HCT116 (cell line): ENCODE results near the gene LAMA1. TPM values are rescaled to one million over a fixed set of nuclear protein-coding genes. Genes with fewer than 3 reads are reported as not detected.

ENCODE experiments used
- ATAC-seq: fragments of 200-7000 bp; cut with Tn5 transposase; 2 replicates; pipeline ENCODE4 v1.9.1; 2020; ENCODE audit warnings: mild to moderate bottlenecking, moderate library complexity
- BruUV-seq: library from RNA; stranded (reverse); fragments of 400-500 nt; replicated peaks from 2 replicates; lab custom pipeline; 2021; lab: Mats Ljungman, UMichigan
- CTCF ChIA-PET: fragments of 300-600 bp; sonication (Branson Sonifier 250); formaldehyde crosslinking; loops from one replicate; lab custom pipeline; 2021; ENCODE audit warnings: antibody characterized with exemption; lab: Charles Lee
- POLR2A ChIA-PET: fragments of 300-600, 350-600 bp; sonication (Branson Sonifier 250); formaldehyde crosslinking; loops from one replicate; lab custom pipeline; 2021; ENCODE audit warnings: antibody characterized with exemption; lab: Charles Lee
- RAD21 ChIA-PET, 2 experiments: fragments of 300-600 bp; sonication (Branson Sonifier 250); formaldehyde crosslinking; loops; one replicate each; lab custom pipeline; 2023; ENCODE audit warnings: low total read pairs in 2 of 2; ENCODE audit not compliant: uncharacterized antibody in 2 of 2, unreplicated experiment in 2 of 2, low non-redundant PET in 1 of 2; lab: Charles Lee
- DNase-seq: peaks from one replicate; pipeline ENCODE4 v3.0.0-alpha.2; 2010; ENCODE audit warnings: low read depth, low spot score
- H2AFZ ChIP-seq: fragments of 200-600 bp; shearing (Covaris generic), sonication (generic); 2 replicates; pipeline ENCODE4 v1.6.1; 2017; ENCODE audit warnings: low read depth, mixed run types, mixed read lengths, antibody characterized with exemption, low read length; ENCODE audit not compliant: poor library complexity, severe bottlenecking
- H3K27ac ChIP-seq: 2 replicates; pipeline ENCODE4 v1.5.1; 2012; ENCODE audit warnings: low read depth, low read length
- H3K27me3 ChIP-seq: fragments of 200-600 bp; sonication (generic); 2 replicates; pipeline ENCODE4 v1.6.1; 2016; ENCODE audit warnings: mixed run types, low read length, mixed read lengths; ENCODE audit not compliant: insufficient read depth
- H3K36me3 ChIP-seq, 2 experiments: fragments of 200-500 bp in 1 of 2; fragments of 200-600 bp in 1 of 2; sonication (Bioruptor generic) in 1 of 2; sonication (generic) in 1 of 2; 2 replicates each; pipeline versions ENCODE4 v1.5.1 to v1.6.1; 2014 to 2016; ENCODE audit warnings: low read length in 2 of 2, inconsistent platforms in 1 of 2, mixed read lengths in 1 of 2, mixed run types in 1 of 2; ENCODE audit not compliant: insufficient read depth in 2 of 2, control insufficient read depth in 1 of 2
- H3K4me1 ChIP-seq, 2 experiments: fragments of 200-600 bp in 1 of 2; sonication (generic) in 1 of 2; 2 replicates each; pipeline versions ENCODE4 v1.5.1 to v1.6.1; 2012 to 2017; ENCODE audit warnings: low read length in 2 of 2, inconsistent platforms in 1 of 2, mild to moderate bottlenecking in 1 of 2, mixed read lengths in 1 of 2, mixed run types in 1 of 2, moderate library complexity in 1 of 2; ENCODE audit not compliant: insufficient read depth in 2 of 2, control insufficient read depth in 1 of 2
- H3K4me2 ChIP-seq: fragments of 200-600 bp; sonication (generic); 2 replicates; pipeline ENCODE4 v1.6.1; 2017; ENCODE audit warnings: mixed run types, low read length, mixed read lengths
- H3K4me3 ChIP-seq, 2 experiments: fragments of 200-600 bp in 1 of 2; sonication (generic) in 1 of 2; replicated peaks in 1 of 2; 2 replicates each; pipeline ENCODE4 v1.5.1; 2011 to 2016; ENCODE audit warnings: low read length in 2 of 2, control low read depth in 1 of 2, low read depth in 1 of 2, mild to moderate bottlenecking in 1 of 2, mixed read lengths in 1 of 2, mixed run types in 1 of 2
- H3K79me2 ChIP-seq: fragments of 200-600 bp; sonication (generic); 2 replicates; pipeline ENCODE4 v1.6.1; 2017; ENCODE audit warnings: mild to moderate bottlenecking, mixed run types, low read length, moderate library complexity, mixed read lengths; ENCODE audit not compliant: insufficient read depth
- H3K9ac ChIP-seq: fragments of 200-600 bp; sonication (generic); 2 replicates; pipeline ENCODE4 v1.6.1; 2016; ENCODE audit warnings: low read length, mixed read lengths
- H3K9me2 ChIP-seq: fragments of 200-600 bp; sonication (generic), shearing (Covaris generic); 2 replicates; pipeline ENCODE4 v1.6.1; 2017; ENCODE audit warnings: mixed run types, mild to moderate bottlenecking, moderate library complexity; ENCODE audit not compliant: insufficient read depth
- H3K9me3 ChIP-seq, 2 experiments: fragments of 200-500 bp in 1 of 2; fragments of 200-600 bp in 1 of 2; sonication (Bioruptor generic) in 1 of 2; sonication (generic) in 1 of 2; 2 replicates each; pipeline ENCODE4 v1.6.1; 2014 to 2017; ENCODE audit warnings: low read length in 2 of 2, mixed read lengths in 2 of 2, inconsistent platforms in 1 of 2, low read depth in 1 of 2, mild to moderate bottlenecking in 1 of 2, mixed run types in 1 of 2, moderate library complexity in 1 of 2; ENCODE audit not compliant: control insufficient read depth in 1 of 2, insufficient read depth in 1 of 2
- H4K20me1 ChIP-seq: fragments of 200-600 bp; sonication (generic), shearing (Covaris generic); 2 replicates; pipeline ENCODE4 v1.6.1; 2017; ENCODE audit warnings: mixed run types, mild to moderate bottlenecking, moderate library complexity; ENCODE audit not compliant: insufficient read depth
- EZH2 ChIP-seq: fragments of 200-600 bp; sonication (generic); IDR thresholded peaks from 2 replicates; pipeline ENCODE4 v1.6.1; 2017; ENCODE audit warnings: antibody characterized with exemption, mixed run types
- POLR2AphosphoS5 ChIP-seq: IDR thresholded peaks from 2 replicates; pipeline ENCODE4 v1.6.1; 2011; ENCODE audit warnings: mild to moderate bottlenecking, low read depth, low read length, moderate library complexity
- ZFX ChIP-seq: fragments of 450-650 bp; IDR thresholded peaks from 2 replicates; pipeline ENCODE4 v1.6.1; 2017
- intact Hi-C: fragments of 100-400 bp; cut with micrococcal nuclease; formaldehyde crosslinking; loops from 2 replicates; pipeline ENCODE4 v1.10.0; 2022
- total RNA-seq: library from RNA; stranded (reverse); gene quantifications from one replicate; pipeline ENCODE4 v1.2.1, GENCODE V29; 2021; ENCODE audit not compliant: unreplicated experiment
- TF ChIP-seq, protein P1 (sequence below): IDR thresholded peaks from 2 replicates; pipeline ENCODE4 v1.6.1; 2012; ENCODE audit warnings: low read depth
- TF ChIP-seq, protein P2 (sequence below): IDR thresholded peaks from 2 replicates; pipeline ENCODE4 v1.6.1; 2012

The LAMA1 gene
- total RNA-seq, 1 experiment from 2014 or later: 0.05 TPM

DNA sequence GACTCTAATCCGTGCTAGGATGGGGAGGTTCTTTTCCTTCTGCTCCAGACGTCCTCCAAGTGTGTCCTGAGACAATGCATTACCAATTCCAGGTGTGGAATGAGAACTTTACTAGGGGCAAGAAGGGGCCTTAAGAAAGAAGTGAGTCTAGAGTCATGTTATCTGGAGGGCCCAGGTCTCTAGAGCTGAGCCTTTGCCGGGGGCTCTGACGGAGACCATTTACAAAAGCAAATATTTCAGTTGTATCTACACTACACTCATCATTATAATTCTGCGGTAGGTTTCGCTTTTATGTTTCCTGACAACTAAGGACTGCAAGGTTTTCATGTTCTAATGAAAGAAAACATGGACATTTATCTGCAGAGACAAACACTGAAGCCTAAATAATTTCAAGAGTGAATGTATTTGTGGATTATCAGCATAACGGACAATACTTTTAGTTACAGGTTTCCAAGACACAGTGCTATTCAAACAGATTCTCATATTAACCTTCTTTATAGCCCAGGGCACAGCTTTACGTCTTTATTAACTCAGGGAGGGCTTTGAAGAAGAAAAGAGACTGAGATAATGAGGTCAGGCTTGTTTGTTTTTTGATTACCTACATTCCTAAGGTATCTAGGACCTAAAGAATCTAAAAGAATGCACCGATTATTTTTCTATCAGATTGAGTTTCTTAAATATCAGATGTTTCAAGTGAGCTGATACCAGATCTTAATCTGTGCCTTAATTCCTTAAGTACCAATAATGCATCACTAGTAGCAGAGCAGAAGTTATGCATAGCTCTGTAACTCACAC is 15.0 kb upstream of the LAMA1 start (continued):
- TF ChIP-seq, protein P1, sequence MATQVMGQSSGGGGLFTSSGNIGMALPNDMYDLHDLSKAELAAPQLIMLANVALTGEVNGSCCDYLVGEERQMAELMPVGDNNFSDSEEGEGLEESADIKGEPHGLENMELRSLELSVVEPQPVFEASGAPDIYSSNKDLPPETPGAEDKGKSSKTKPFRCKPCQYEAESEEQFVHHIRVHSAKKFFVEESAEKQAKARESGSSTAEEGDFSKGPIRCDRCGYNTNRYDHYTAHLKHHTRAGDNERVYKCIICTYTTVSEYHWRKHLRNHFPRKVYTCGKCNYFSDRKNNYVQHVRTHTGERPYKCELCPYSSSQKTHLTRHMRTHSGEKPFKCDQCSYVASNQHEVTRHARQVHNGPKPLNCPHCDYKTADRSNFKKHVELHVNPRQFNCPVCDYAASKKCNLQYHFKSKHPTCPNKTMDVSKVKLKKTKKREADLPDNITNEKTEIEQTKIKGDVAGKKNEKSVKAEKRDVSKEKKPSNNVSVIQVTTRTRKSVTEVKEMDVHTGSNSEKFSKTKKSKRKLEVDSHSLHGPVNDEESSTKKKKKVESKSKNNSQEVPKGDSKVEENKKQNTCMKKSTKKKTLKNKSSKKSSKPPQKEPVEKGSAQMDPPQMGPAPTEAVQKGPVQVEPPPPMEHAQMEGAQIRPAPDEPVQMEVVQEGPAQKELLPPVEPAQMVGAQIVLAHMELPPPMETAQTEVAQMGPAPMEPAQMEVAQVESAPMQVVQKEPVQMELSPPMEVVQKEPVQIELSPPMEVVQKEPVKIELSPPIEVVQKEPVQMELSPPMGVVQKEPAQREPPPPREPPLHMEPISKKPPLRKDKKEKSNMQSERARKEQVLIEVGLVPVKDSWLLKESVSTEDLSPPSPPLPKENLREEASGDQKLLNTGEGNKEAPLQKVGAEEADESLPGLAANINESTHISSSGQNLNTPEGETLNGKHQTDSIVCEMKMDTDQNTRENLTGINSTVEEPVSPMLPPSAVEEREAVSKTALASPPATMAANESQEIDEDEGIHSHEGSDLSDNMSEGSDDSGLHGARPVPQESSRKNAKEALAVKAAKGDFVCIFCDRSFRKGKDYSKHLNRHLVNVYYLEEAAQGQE: no peak
- TF ChIP-seq POLR2AphosphoS5: no peak

DNA sequence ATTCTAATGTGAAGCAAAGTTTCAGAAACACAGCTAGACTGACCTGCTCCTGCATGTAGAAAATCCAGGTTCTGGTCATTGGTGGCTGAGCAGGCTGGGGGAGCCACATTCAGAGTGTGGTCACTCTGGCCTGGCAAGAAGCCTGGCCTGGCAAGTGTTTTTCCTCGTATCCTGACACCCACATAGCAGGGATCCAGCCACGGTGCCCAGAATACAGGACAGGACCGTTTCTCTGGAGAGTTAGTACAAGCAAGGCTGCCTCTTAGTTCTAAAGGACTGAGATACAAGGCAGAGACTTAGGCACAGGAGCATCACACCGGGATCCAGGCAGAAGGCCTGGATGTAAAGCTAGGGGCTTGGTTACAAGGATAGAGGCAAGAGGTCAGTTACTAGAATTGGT is 4.8 kb upstream of the LAMA1 start:
- Histone ChIP-seq H2AFZ (no peak overlapping the region), H3K4me1 (no peaks in the 10 kb centered on the region), H3K4me3 (no peak overlapping the region), H3K36me3 (no peaks in the 10 kb centered on the region), H3K79me2 (no peaks in the 10 kb centered on the region), H3K4me2 (no peak overlapping the region), H3K27me3 (no peaks in the 10 kb centered on the region), H3K9me2 (no peaks in the 10 kb centered on the region), H4K20me1 (no peaks in the 10 kb centered on the region), H3K9ac (no peak overlapping the region), H3K27ac (no peak overlapping the region), H3K9me3 (peaks cover 0 to 13% of the 10 kb centered on the region in 2 experiments; a peak in 2 of 4 replicates)
- CTCF ChIA-PET: no interaction called here
- TF ChIP-seq EZH2: no peak
- TF ChIP-seq, protein P2, sequence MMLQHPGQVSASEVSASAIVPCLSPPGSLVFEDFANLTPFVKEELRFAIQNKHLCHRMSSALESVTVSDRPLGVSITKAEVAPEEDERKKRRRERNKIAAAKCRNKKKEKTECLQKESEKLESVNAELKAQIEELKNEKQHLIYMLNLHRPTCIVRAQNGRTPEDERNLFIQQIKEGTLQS: no peak
- no peak for TF ChIP-seq ZFX
- RAD21 ChIA-PET: no interaction called here
- intact Hi-C loops: no loop called here
- no peak for DNase-seq
- POLR2A ChIA-PET: no interaction called here
- no TSS peak for BruUV-seq
- no peak for ATAC-seq
